Kidney (tissue), 14 donors: ENCODE data around the gene IL36B. TPM values are rescaled to one million over a fixed set of nuclear protein-coding genes. Genes with fewer than 3 reads are reported as not detected.

Experiments
- DNase-seq, 5 donors: peaks; one replicate each; pipeline ENCODE4 v3.0.0-alpha.2; 2013 to 2020
- FAIRE-seq: peaks from 2 replicates; lab custom pipeline; 2012; peaks lifted over from hg19 to GRCh38; lab: Jason Lieb, UNC
- H3K27ac ChIP-seq, 2 donors: one replicate each; pipeline ENCODE4 v1.7.0; 2013; ENCODE audit warnings: low read depth in 2 of 2, low read length in 2 of 2, inconsistent platforms in 1 of 2
- H3K27me3 ChIP-seq: one replicate; pipeline ENCODE4 v1.7.1; 2013; ENCODE audit warnings: low read length, inconsistent platforms; ENCODE audit not compliant: control insufficient read depth, insufficient read depth
- H3K36me3 ChIP-seq, 3 donors: one replicate each; pipeline versions ENCODE4 v1.7.0 to v1.7.1; 2013; ENCODE audit warnings: low read length in 3 of 3, control low read depth in 1 of 3, inconsistent platforms in 1 of 3; ENCODE audit not compliant: insufficient read depth in 3 of 3, control insufficient read depth in 2 of 3
- H3K4me1 ChIP-seq, 3 donors: one replicate each; pipeline versions ENCODE4 v1.7.0 to v1.7.1; 2013; ENCODE audit warnings: low read length in 3 of 3, inconsistent platforms in 1 of 3, low read depth in 1 of 3; ENCODE audit not compliant: control insufficient read depth in 2 of 3, insufficient read depth in 2 of 3
- H3K4me3 ChIP-seq, 3 donors: one replicate each; pipeline versions ENCODE4 v1.7.0 to v1.8.1; 2013; ENCODE audit warnings: low read length in 3 of 3, control low read depth in 1 of 3, inconsistent platforms in 1 of 3
- H3K9ac ChIP-seq, 3 donors: one replicate each; pipeline versions ENCODE4 v1.7.0 to v1.7.1; 2013; ENCODE audit warnings: low read length in 3 of 3, control low read depth in 1 of 3, inconsistent platforms in 1 of 3
- H3K9me3 ChIP-seq, 3 donors: one replicate each; pipeline versions ENCODE4 v1.7.0 to v1.7.1; 2013; ENCODE audit warnings: low read length in 3 of 3, control low read depth in 1 of 3, inconsistent platforms in 1 of 3; ENCODE audit not compliant: control insufficient read depth in 2 of 3, insufficient read depth in 1 of 3
- intact Hi-C: fragments of 100-400 bp; cut with DNase I; formaldehyde crosslinking; loops from one replicate; pipeline ENCODE4 v1.11.1; 2022
- polyA plus RNA-seq: library from polyadenylated mRNA; stranded (reverse); fragments of 350-450 nt; fragmentation: Illumina TruSeq; extraction: RNeasy Lipid Tissue Mini Kit (QIAGEN cat#74804); gene quantifications from one replicate; pipeline ENCODE4 v1.2.3, GENCODE V29; 2014; ENCODE audit warnings: low read depth, low replicate concordance; ENCODE audit not compliant: insufficient read depth
- total RNA-seq: library from RNA; stranded (reverse); fragmentation: NEBNext Ultra II Directional; extraction: Animal tissue kit (Norgen Biotek cat#: 25700); gene quantifications from one replicate; pipeline ENCODE4 v1.2.1, GENCODE V29; 2021
- TF ChIP-seq, protein P1 (sequence below): IDR thresholded peaks from 3 replicates; pipeline ENCODE4 v1.5.1; 2012; ENCODE audit warnings: mild to moderate bottlenecking, moderate library complexity, borderline replicate concordance; ENCODE audit not compliant: insufficient read depth; ENCODE audit errors: extremely low read depth
- donor health status: control.
- donor health status: control.
- donor health status: control.
- donor health status: control.
- donor health status: control.
- donor health status: DM: yes; HTN: yes; CAD: no.
- donor health status: Normal renal cell carcinoma (clear cell type).

Gene IL36B
- total and polyA plus RNA-seq, 2 donors from 2014 or later = not detected

DNA sequence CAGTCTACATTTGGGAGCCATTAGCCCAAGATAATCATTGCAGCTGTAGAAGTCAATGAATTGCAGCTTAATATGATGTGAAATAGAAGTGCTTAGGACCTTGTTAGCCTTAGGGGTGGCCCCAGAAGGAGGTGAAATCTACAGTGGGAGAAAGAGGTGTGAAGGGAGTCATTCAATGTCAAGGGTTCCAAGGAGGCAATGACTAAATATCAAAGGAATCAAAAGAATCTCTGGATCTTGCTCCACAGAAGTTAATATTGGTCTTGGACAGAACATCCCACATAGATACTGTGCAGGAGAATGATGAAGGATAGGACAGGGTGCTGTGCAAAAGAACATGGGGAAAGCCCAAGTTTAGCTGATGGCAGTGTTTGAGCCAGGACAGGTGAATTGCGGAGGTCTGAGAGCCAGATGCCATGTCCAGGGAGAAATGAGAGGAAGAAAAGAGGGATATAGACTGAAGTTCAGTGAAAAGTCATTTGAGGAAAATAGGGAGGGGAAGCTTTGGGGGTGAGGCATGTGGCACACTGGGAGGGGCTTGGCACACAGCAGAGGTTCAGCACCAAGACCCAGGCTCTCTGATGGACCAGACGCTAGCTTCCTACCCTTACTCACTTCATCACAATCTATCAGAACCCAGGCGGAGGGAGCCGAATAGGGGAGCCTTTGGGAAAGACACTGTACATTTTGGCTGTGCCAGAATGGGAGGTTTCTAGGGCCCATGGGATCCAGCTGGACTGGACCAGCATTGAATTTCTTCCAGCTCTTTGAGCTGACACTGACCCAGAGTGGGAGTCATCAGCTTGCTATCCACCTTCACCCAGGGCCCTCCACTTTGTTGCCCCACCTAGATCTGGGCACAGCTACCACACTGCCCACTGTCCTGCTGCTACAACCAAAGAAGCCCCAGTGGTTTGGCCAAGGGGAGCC lies 17.3 kb upstream of the IL36B start:
- no peak overlapping the region for H3K4me3 ChIP-seq
- no peaks in the 10 kb centered on the region for H3K4me1 ChIP-seq
- no peaks in the 10 kb centered on the region for H3K36me3 ChIP-seq
- DNase-seq (no peak), FAIRE-seq (no peak)
- H3K9ac ChIP-seq = no peak overlapping the region
- TF ChIP-seq, protein P1, sequence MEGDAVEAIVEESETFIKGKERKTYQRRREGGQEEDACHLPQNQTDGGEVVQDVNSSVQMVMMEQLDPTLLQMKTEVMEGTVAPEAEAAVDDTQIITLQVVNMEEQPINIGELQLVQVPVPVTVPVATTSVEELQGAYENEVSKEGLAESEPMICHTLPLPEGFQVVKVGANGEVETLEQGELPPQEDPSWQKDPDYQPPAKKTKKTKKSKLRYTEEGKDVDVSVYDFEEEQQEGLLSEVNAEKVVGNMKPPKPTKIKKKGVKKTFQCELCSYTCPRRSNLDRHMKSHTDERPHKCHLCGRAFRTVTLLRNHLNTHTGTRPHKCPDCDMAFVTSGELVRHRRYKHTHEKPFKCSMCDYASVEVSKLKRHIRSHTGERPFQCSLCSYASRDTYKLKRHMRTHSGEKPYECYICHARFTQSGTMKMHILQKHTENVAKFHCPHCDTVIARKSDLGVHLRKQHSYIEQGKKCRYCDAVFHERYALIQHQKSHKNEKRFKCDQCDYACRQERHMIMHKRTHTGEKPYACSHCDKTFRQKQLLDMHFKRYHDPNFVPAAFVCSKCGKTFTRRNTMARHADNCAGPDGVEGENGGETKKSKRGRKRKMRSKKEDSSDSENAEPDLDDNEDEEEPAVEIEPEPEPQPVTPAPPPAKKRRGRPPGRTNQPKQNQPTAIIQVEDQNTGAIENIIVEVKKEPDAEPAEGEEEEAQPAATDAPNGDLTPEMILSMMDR = no peak
- no peaks in the 10 kb centered on the region for H3K9me3 ChIP-seq
- no peak overlapping the region for H3K27ac ChIP-seq
- no peaks in the 10 kb centered on the region for H3K27me3 ChIP-seq
- intact Hi-C loops = no loop called here

- no peaks in the 10 kb centered on the region for H3K9me3 ChIP-seq
- no peaks in the 10 kb centered on the region for H3K27me3 ChIP-seq
- no peaks in the 10 kb centered on the region for H3K4me1 ChIP-seq
- H3K36me3 ChIP-seq = no peaks in the 10 kb centered on the region
- intact Hi-C loops = no loop called here
- H3K4me3 ChIP-seq = no peak overlapping the region
- TF ChIP-seq, protein P1 = no peak
- FAIRE-seq (no peak), DNase-seq (peak in 1 of 5 donors; percentile 9)
- H3K27ac ChIP-seq = no peak overlapping the region
- no peak overlapping the region for H3K9ac ChIP-seq
Measured at GRCh38 chr2:113068706-113069485, 16.2 kb upstream of the IL36B start.

DNA sequence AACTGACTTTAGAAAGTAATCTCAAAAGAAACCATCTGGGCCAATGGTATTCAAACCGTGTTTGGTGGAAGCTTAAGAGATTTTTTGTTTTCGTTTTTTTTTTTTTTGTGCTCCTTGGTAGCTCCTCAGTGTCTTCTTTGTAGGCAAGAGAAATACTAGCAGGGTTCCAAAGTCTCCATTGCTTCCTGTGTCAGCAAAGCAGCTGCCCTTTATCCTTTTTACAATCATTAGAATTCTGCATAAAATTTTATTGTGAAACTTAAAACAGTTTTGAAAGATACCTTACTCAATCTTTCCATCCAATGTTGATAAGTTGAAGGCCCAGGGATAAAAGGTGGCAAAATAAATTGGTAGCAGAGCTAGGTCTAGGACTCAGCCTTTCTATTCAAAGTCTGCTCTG lies 15.6 kb upstream of the IL36B start:
- Histone ChIP-seq H3K36me3 (no peaks in the 10 kb centered on the region), H3K4me3 (no peak overlapping the region), H3K9ac (no peak overlapping the region), H3K4me1 (no peaks in the 10 kb centered on the region), H3K27ac (no peak overlapping the region), H3K9me3 (no peaks in the 10 kb centered on the region), H3K27me3 (no peaks in the 10 kb centered on the region)
- TF ChIP-seq, protein P1 = no peak
- intact Hi-C loops = no loop called here
- FAIRE-seq = no peak
- no peak for DNase-seq
